ENCODE data around the gene CST5.

DNA sequence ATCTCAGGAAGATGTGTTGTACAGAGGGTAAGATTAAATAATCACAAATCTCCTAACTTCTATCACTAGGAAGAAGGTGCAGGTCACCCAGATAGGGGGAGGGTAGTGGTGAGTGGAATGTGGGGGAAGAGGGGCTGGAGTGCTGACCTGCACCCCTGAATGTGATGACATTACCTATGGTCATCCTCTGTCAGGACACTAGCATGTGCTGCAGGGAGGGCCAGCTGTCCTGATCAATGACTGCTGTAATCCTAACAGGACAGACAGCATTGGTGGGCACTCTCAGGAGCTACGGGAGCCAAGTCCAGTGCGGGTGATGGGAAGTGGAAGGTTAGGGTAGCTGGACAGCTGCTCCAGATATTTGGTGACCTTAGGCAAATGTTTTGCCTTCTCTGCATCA lies 45.2 kb upstream of the CST5 start:
- TF ChIP-seq RAD21 (IDR thresholded peaks at IDR 0.05; ENCODE audit: low read length) (no peak), GATA2 (CRISPR knock-in tag; IDR thresholded peaks at IDR 0.05) (no peak), REST (IDR thresholded peaks at IDR 0.05; ENCODE audit: low read depth, low read length) (no peak), USF2 (IDR thresholded peaks at IDR 0.05; ENCODE audit: borderline replicate concordance, low read depth, low read length) (no peak)
- TF ChIP-seq, protein P1, sequence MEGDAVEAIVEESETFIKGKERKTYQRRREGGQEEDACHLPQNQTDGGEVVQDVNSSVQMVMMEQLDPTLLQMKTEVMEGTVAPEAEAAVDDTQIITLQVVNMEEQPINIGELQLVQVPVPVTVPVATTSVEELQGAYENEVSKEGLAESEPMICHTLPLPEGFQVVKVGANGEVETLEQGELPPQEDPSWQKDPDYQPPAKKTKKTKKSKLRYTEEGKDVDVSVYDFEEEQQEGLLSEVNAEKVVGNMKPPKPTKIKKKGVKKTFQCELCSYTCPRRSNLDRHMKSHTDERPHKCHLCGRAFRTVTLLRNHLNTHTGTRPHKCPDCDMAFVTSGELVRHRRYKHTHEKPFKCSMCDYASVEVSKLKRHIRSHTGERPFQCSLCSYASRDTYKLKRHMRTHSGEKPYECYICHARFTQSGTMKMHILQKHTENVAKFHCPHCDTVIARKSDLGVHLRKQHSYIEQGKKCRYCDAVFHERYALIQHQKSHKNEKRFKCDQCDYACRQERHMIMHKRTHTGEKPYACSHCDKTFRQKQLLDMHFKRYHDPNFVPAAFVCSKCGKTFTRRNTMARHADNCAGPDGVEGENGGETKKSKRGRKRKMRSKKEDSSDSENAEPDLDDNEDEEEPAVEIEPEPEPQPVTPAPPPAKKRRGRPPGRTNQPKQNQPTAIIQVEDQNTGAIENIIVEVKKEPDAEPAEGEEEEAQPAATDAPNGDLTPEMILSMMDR (IDR thresholded peaks at IDR 0.05), result no peak
